PC-9 (cell line): ENCODE results near the gene TNIK. TPM values are rescaled to one million over a fixed set of nuclear protein-coding genes. Genes with fewer than 3 reads are reported as not detected.

Experiments
- BruUV-seq: library from RNA; stranded (reverse); fragments of 400-500 nt; replicated peaks from 2 replicates; lab custom pipeline; 2021; lab: Mats Ljungman, UMichigan
- CTCF ChIA-PET: fragments of 300-600 bp; sonication (Branson Sonifier 250); formaldehyde crosslinking; loops from one replicate; lab custom pipeline; 2022; ENCODE audit warnings: antibody characterized with exemption; lab: Charles Lee
- POLR2A ChIA-PET: fragments of 300-600 bp; sonication (Branson Sonifier 250); formaldehyde crosslinking; loops from one replicate; lab custom pipeline; 2022; ENCODE audit warnings: antibody characterized with exemption; ENCODE audit not compliant: unreplicated experiment; lab: Charles Lee
- DNase-seq, 2 experiments: peaks; one replicate each; pipeline versions ENCODE4 v3.0.0 to v3.0.0-alpha.2; 2015 to 2022; ENCODE audit warnings: mixed read lengths in 1 of 2
- H2AFZ ChIP-seq: fragments of 200-600 bp; sonication (generic); 2 replicates; pipeline ENCODE4 v1.8.1; 2017; ENCODE audit warnings: antibody characterized with exemption
- H3F3A ChIP-seq: fragments of 200-600 bp; sonication (generic); 2 replicates; pipeline ENCODE4 v1.8.1; 2017; ENCODE audit warnings: antibody characterized with exemption, mild to moderate bottlenecking, low read depth; ENCODE audit not compliant: insufficient read depth
- H3K27ac ChIP-seq: fragments of 200-600 bp; sonication (generic); 2 replicates; pipeline ENCODE4 v1.6.1; 2016; ENCODE audit warnings: mixed run types
- H3K27me3 ChIP-seq: fragments of 200-600 bp; sonication (generic); 2 replicates; pipeline ENCODE4 v1.6.1; 2016; ENCODE audit warnings: low read depth, mixed run types; ENCODE audit not compliant: insufficient read depth
- H3K36me3 ChIP-seq: fragments of 200-600 bp; sonication (generic); 2 replicates; pipeline ENCODE4 v1.6.1; 2016; ENCODE audit warnings: low read depth, mixed run types
- H3K4me1 ChIP-seq: fragments of 200-600 bp; sonication (generic); replicated peaks from 2 replicates; pipeline ENCODE4 v1.6.1; 2016; ENCODE audit warnings: mixed run types; ENCODE audit not compliant: insufficient read depth
- H3K4me2 ChIP-seq: fragments of 200-600 bp; sonication (generic); 2 replicates; pipeline ENCODE4 v1.6.1; 2017; ENCODE audit warnings: mixed run types
- H3K4me3 ChIP-seq: fragments of 200-600 bp; sonication (generic); 2 replicates; pipeline ENCODE4 v1.6.1; 2016; ENCODE audit warnings: mixed run types
- H3K79me2 ChIP-seq: fragments of 200-600 bp; sonication (generic); 2 replicates; pipeline ENCODE4 v1.6.1; 2017; ENCODE audit warnings: low read depth, mixed run types
- H3K9me2 ChIP-seq: fragments of 200-600 bp; sonication (generic); 2 replicates; pipeline ENCODE4 v1.8.1; 2017; ENCODE audit warnings: mild to moderate bottlenecking; ENCODE audit not compliant: insufficient read depth
- H3K9me3 ChIP-seq: fragments of 200-600 bp; sonication (generic); 2 replicates; pipeline ENCODE4 v1.8.1; 2016; ENCODE audit warnings: low read depth; ENCODE audit not compliant: insufficient read depth
- H4K20me1 ChIP-seq: fragments of 200-600 bp; sonication (generic); 2 replicates; pipeline ENCODE4 v1.8.1; 2017; ENCODE audit not compliant: insufficient read depth
- EZH2 ChIP-seq: fragments of 200-600 bp; sonication (generic); IDR thresholded peaks from 2 replicates; pipeline ENCODE4 v1.8.0; 2017; ENCODE audit warnings: antibody characterized with exemption, low read depth
- intact Hi-C: fragments of 100-400 bp; cut with micrococcal nuclease; formaldehyde crosslinking; loops from one replicate; pipeline ENCODE4 v1.10.0; 2022; ENCODE audit not compliant: unreplicated experiment
- total RNA-seq: library from RNA; stranded (reverse); gene quantifications from 2 replicates; pipeline ENCODE4 v1.2.3, GENCODE V29; 2021
- TF ChIP-seq, protein P1 (sequence below): fragments of 200-600 bp; sonication (generic); conservative IDR thresholded peaks from 2 replicates; pipeline ENCODE4 v1.6.1; 2017; ENCODE audit warnings: mixed run types, antibody characterized with exemption, mild to moderate bottlenecking, moderate library complexity

Gene TNIK
- total RNA-seq, 1 experiment from 2014 or later, result 30.7 TPM

DNA sequence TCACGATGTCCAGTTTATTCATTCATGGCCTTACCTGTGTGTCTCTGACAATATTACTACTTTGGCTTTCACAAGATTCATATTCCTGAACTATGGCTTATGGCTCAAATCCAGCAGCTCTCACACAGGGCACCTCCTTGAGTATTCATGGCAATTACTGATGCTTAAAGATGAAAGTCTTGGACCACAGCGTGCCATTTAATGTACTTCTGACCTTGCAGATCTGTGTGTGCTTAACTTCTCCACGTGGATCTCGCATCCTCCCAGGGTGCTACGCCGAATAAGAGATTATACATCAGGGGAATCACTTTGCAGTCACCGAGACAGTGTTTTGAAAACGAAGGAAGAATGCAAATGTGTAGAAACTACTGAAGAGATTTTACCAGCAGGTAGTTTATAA, 147.5 kb downstream of the TNIK start:
- intact Hi-C loops, result no loop called here
- Histone ChIP-seq H2AFZ (no peak overlapping the region), H3K9me3 (no peaks in the 10 kb centered on the region), H3K27ac (no peak overlapping the region), H3K9me2 (no peaks in the 10 kb centered on the region), H3K27me3 (no peaks in the 10 kb centered on the region), H4K20me1 (no peaks in the 10 kb centered on the region), H3K4me1 (0 out of 2 replicates have a peak, but pooled peaks cover 5% of the 10 kb centered on the region), H3F3A (peaks cover 3% of the 10 kb centered on the region; the same call in 1 of the 2 replicates), H3K79me2 (peaks cover 34% of the 10 kb centered on the region), H3K4me2 (no peak overlapping the region), H3K36me3 (no peaks in the 10 kb centered on the region), H3K4me3 (no peak overlapping the region)
- CTCF ChIA-PET, result no interaction called here
- TF ChIP-seq EZH2, result no peak
- TF ChIP-seq, protein P1, sequence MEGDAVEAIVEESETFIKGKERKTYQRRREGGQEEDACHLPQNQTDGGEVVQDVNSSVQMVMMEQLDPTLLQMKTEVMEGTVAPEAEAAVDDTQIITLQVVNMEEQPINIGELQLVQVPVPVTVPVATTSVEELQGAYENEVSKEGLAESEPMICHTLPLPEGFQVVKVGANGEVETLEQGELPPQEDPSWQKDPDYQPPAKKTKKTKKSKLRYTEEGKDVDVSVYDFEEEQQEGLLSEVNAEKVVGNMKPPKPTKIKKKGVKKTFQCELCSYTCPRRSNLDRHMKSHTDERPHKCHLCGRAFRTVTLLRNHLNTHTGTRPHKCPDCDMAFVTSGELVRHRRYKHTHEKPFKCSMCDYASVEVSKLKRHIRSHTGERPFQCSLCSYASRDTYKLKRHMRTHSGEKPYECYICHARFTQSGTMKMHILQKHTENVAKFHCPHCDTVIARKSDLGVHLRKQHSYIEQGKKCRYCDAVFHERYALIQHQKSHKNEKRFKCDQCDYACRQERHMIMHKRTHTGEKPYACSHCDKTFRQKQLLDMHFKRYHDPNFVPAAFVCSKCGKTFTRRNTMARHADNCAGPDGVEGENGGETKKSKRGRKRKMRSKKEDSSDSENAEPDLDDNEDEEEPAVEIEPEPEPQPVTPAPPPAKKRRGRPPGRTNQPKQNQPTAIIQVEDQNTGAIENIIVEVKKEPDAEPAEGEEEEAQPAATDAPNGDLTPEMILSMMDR, result no peak
- POLR2A ChIA-PET, result no interaction called here
- no peak for DNase-seq
- no TSS peak for BruUV-seq

DNA sequence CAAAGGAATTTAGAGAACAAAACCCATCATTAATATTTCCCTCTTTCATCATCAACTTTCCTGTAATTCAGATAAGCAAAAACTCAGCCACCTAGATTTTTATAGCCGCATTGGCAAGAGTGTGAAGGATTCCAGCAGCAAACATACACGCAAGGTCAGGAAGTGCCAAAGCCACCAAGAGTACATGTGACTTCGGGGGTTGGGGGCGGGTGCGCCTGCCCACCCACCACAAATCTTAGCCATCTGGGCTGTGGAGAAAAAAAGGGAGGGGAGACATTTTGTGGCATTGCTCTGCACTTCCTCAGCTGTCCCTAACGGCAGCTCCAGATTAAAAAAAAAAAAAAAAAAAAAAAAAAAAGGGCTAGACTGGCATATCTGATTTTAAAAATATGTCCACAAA, 148.4 kb downstream of the TNIK start:
- Histone ChIP-seq H3F3A (peaks cover 3% of the 10 kb centered on the region; the same call in 1 of the 2 replicates), H3K9me2 (no peaks in the 10 kb centered on the region), H3K4me3 (no peak overlapping the region), H4K20me1 (no peaks in the 10 kb centered on the region), H3K36me3 (no peaks in the 10 kb centered on the region), H2AFZ (no peak overlapping the region), H3K27ac (no peak overlapping the region), H3K4me2 (no peak overlapping the region), H3K9me3 (no peaks in the 10 kb centered on the region), H3K4me1 (0 out of 2 replicates have a peak, but pooled peaks cover 5% of the 10 kb centered on the region), H3K79me2 (peaks cover 40% of the 10 kb centered on the region), H3K27me3 (no peaks in the 10 kb centered on the region)
- no TSS peak for BruUV-seq
- intact Hi-C loops, result no loop called here
- no peak for DNase-seq
- CTCF ChIA-PET, result no interaction called here
- POLR2A ChIA-PET, result no interaction called here
- no peak for TF ChIP-seq EZH2
- TF ChIP-seq, protein P1, result no peak

DNA sequence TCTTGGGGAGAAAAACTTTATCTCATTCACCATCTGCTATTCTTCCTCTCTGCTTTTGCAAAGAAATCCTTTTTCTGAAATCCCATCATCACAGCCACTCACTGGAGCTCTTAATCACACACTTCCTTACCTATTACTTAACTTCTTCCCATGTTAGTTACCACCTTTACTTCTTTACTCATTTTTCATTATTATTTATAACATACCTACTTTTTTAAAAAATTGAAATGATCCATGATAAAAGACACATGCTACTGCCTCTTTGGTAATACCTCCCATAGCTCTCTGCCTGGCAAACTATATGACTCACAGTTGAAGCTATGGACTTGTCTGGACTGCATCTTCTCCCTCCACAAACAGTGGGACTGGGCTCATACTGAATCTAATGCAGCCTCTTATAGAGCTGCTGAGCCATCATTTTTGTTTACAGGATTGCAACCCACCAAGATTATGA, 150.3 kb downstream of the TNIK start:
- H3K36me3 ChIP-seq, result no peaks in the 10 kb centered on the region
- ChIA-PET POLR2A (interaction anchor here (0.6 to 0.7 kb wide), 2 partner anchors 85 to 105 kb away, joined by 3 to 6 read pairs; no protein-coding TSS in a partner anchor), CTCF (no interaction called here)
- TF ChIP-seq, protein P1, result no peak
- TF ChIP-seq EZH2, result no peak
- peaks cover 3% of the 10 kb centered on the region; the same call in 1 of the 2 replicates for H3F3A ChIP-seq
- no peak overlapping the region for H3K4me3 ChIP-seq
- H3K79me2 ChIP-seq, result peaks cover 48% of the 10 kb centered on the region
- H3K9me3 ChIP-seq, result no peaks in the 10 kb centered on the region
- H3K9me2 ChIP-seq, result no peaks in the 10 kb centered on the region
- no peak overlapping the region for H3K27ac ChIP-seq
- BruUV-seq, result no TSS peak
- no peak overlapping the region for H3K4me2 ChIP-seq
- H3K27me3 ChIP-seq, result no peaks in the 10 kb centered on the region
- H4K20me1 ChIP-seq, result no peaks in the 10 kb centered on the region
- intact Hi-C loops, result no loop called here
- 0 out of 2 replicates have a peak, but pooled peaks cover 5% of the 10 kb centered on the region for H3K4me1 ChIP-seq
- H2AFZ ChIP-seq, result no peak overlapping the region
- peak in 1 of 2 experiments; percentile 60 for DNase-seq
